GM12878 (cell line): ENCODE results near the gene ITGA11. TPM values are rescaled to one million over a fixed set of nuclear protein-coding genes. Genes with fewer than 3 reads are reported as not detected.

ENCODE experiments used
- ATAC-seq: fragments of 200-7000 bp; cut with Tn5 transposase; 3 replicates; pipeline ENCODE4 v1.9.1; 2020; ENCODE audit warnings: mild to moderate bottlenecking, moderate library complexity
- BruUV-seq: library from RNA; stranded (reverse); fragments of 400-500 nt; replicated peaks from 2 replicates; lab custom pipeline; 2021; lab: Mats Ljungman, UMichigan
- CTCF ChIA-PET: fragments of 300-600 bp; sonication (Branson Sonifier 250); formaldehyde crosslinking; extraction: SDS; loops from one replicate; lab custom pipeline; 2021; ENCODE audit warnings: inconsistent platforms; lab: Yijun Ruan, JAX
- POLR2A ChIA-PET: fragments of 350-600 bp; formaldehyde crosslinking; extraction: SDS; loops from one replicate; lab custom pipeline; 2021; ENCODE audit warnings: inconsistent platforms; lab: Charles Lee
- RAD21 ChIA-PET: fragments of 300-600 bp; sonication (Branson Sonifier 250); formaldehyde crosslinking; loops from one replicate; lab custom pipeline; 2023; ENCODE audit warnings: antibody characterized with exemption; ENCODE audit not compliant: unreplicated experiment; lab: Charles Lee
- SMC1A ChIA-PET: fragments of 300-600 bp; sonication (Branson Sonifier 250); formaldehyde crosslinking; loops from one replicate; lab custom pipeline; 2023; ENCODE audit not compliant: unreplicated experiment, uncharacterized antibody; lab: Charles Lee
- DNase-seq: peaks from one replicate; pipeline ENCODE4 v3.0.0-alpha.2; 2011; ENCODE audit warnings: low read depth, low spot score
- FAIRE-seq: peaks from 3 replicates; lab custom pipeline; 2011; peaks lifted over from hg19 to GRCh38; lab: Jason Lieb, UNC
- H2AFZ ChIP-seq: 2 replicates; pipeline ENCODE4 v1.6.0; 2011; ENCODE audit warnings: low read depth, low read length, control low read depth; ENCODE audit not compliant: control insufficient read depth
- H3K27ac ChIP-seq: 2 replicates; pipeline ENCODE4 v1.5.1; 2011; ENCODE audit warnings: control low read depth; ENCODE audit not compliant: control insufficient read depth, insufficient read depth
- H3K27me3 ChIP-seq, 2 experiments: replicated peaks in 1 of 2; 2 replicates each; pipeline versions ENCODE4 v1.6.0 to v1.6.1; 2011; ENCODE audit warnings: low read length in 1 of 2; ENCODE audit not compliant: control insufficient read depth in 2 of 2, insufficient read depth in 2 of 2
- H3K36me3 ChIP-seq, 2 experiments: 2 replicates each; pipeline ENCODE4 v1.5.1; 2011; ENCODE audit warnings: low read length in 1 of 2; ENCODE audit not compliant: control insufficient read depth in 2 of 2, insufficient read depth in 2 of 2
- H3K4me1 ChIP-seq: 2 replicates; pipeline ENCODE4 v1.6.1; 2011; ENCODE audit warnings: mild to moderate bottlenecking, low read length, moderate library complexity, mixed read lengths; ENCODE audit not compliant: control insufficient read depth, insufficient read depth
- H3K4me2 ChIP-seq: 2 replicates; pipeline ENCODE4 v1.6.0; 2011; ENCODE audit warnings: control low read depth; ENCODE audit not compliant: control insufficient read depth, insufficient read depth
- H3K4me3 ChIP-seq: fragments of 200-600 bp; sonication (generic); 2 replicates; pipeline ENCODE4 v1.5.1; 2016
- H3K79me2 ChIP-seq: 2 replicates; pipeline ENCODE4 v1.6.0; 2011; ENCODE audit warnings: low read length; ENCODE audit not compliant: control insufficient read depth, insufficient read depth
- H3K9ac ChIP-seq: 2 replicates; pipeline ENCODE4 v1.8.0; 2011; ENCODE audit warnings: low read length, control low read depth, mixed read lengths; ENCODE audit not compliant: control insufficient read depth, insufficient read depth
- H3K9me3 ChIP-seq: replicated peaks from 3 replicates; pipeline ENCODE4 v1.5.1; 2011; ENCODE audit warnings: mild to moderate bottlenecking, low read length; ENCODE audit not compliant: control insufficient read depth, insufficient read depth
- H4K20me1 ChIP-seq: 2 replicates; pipeline ENCODE4 v1.6.0; 2011; ENCODE audit not compliant: control insufficient read depth, insufficient read depth
- CREB1 ChIP-seq: IDR thresholded peaks from 2 replicates; pipeline ENCODE4 v1.6.1; 2012; ENCODE audit warnings: low read depth, mild to moderate bottlenecking, inconsistent platforms
- DPF2 ChIP-seq: fragments of 450-650 bp; IDR thresholded peaks from 2 replicates; pipeline ENCODE4 v1.6.1; 2017; ENCODE audit warnings: mild to moderate bottlenecking
- EZH2 ChIP-seq: IDR thresholded peaks from 2 replicates; pipeline ENCODE4 v1.6.1; 2012; ENCODE audit warnings: low read depth, mild to moderate bottlenecking, control low read depth, inconsistent platforms, low read length, borderline replicate concordance; ENCODE audit not compliant: control insufficient read depth
- JUNB ChIP-seq: IDR thresholded peaks from 2 replicates; pipeline ENCODE4 v1.6.1; 2016; ENCODE audit warnings: antibody characterized with exemption, mild to moderate bottlenecking
- MYC ChIP-seq: IDR thresholded peaks from 2 replicates; pipeline ENCODE4 v1.6.1; 2011; ENCODE audit warnings: mild to moderate bottlenecking, low read length, moderate library complexity, inconsistent platforms; ENCODE audit not compliant: insufficient read depth, insufficient replicate concordance, insufficient read length, severe bottlenecking
- NBN ChIP-seq: fragments of 450-650 bp; IDR thresholded peaks from 2 replicates; pipeline ENCODE4 v1.6.1; 2016
- PML ChIP-seq: IDR thresholded peaks from 2 replicates; pipeline ENCODE4 v1.6.1; 2012; ENCODE audit warnings: low read length, inconsistent platforms
- POLR2A ChIP-seq: IDR thresholded peaks from 2 replicates; pipeline ENCODE4 v1.6.1; 2011; ENCODE audit warnings: low read depth, mild to moderate bottlenecking, low read length
- RBBP5 ChIP-seq: fragments of 200-600 bp; sonication (generic); conservative IDR thresholded peaks from 2 replicates; pipeline ENCODE4 v1.6.1; 2016
- WGBS: methylation state at CpG from one replicate; pipeline ENCODE4 v1.1.6; 2016; ENCODE audit warnings: low lambda C conversion rate; ENCODE audit not compliant: insufficient replicate concordance, insufficient coverage; ENCODE audit errors: missing lambda C conversion rate; 5-methylcytosine and 5-hydroxymethylcytosine counted together
- in situ Hi-C: fragments of 300-500 bp; cut with MboI; formaldehyde crosslinking; loops from 9 replicates; pipeline ENCODE4 v1.14.3; 2018; ENCODE audit warnings: mixed read lengths
- intact Hi-C: fragments of 100-400 bp; cut with micrococcal nuclease; formaldehyde crosslinking; loops from one replicate; pipeline ENCODE4 v1.14.2; 2022; ENCODE audit not compliant: unreplicated experiment
- polyA plus RNA-seq, 11 experiments: library from polyadenylated mRNA; depleted of rRNA in 4 of 11; unstranded in 6 of 11; stranded (reverse) in 5 of 11; fragments of >200 nt; fragmentation: Nextera tagmentation in 4 of 11; fragmentation: Illumina TruSeq in 1 of 11; extraction: Ambion mirVana in 4 of 11; extraction: Trizol in 1 of 11; gene quantifications; 1 replicate in 1 of 11; 2 replicates in 10 of 11; pipeline versions ENCODE4 v1.2.1 to v1.2.3, GENCODE V29; 2011 to 2016; ENCODE audit warnings: inconsistent platforms in 2 of 11, missing spikeins in 2 of 11, low read depth in 1 of 11
- total RNA-seq, 4 experiments: library from RNA; depleted of rRNA in 3 of 4; stranded (reverse); fragments of >200 nt in 3 of 4; fragmentation: Illumina TruSeq in 1 of 4; extraction: Trizol in 1 of 4; gene quantifications; 2 replicates each; pipeline versions ENCODE4 v1.2.1 to v1.2.3, GENCODE V29; 2013 to 2021
- TF ChIP-seq, protein P1 (sequence below): fragments of 450-650 bp; IDR thresholded peaks from 2 replicates; pipeline ENCODE4 v1.6.1; 2017; ENCODE audit warnings: mild to moderate bottlenecking, low read depth, inconsistent platforms; ENCODE audit not compliant: poor library complexity, severe bottlenecking
- TF ChIP-seq, protein P2 (sequence below): fragments of 450-650 bp; IDR thresholded peaks from 2 replicates; pipeline ENCODE4 v1.6.1; 2017; ENCODE audit warnings: antibody characterized with exemption, mild to moderate bottlenecking, moderate library complexity

ITGA11 gene
- total and polyA plus RNA-seq, 10 of the 15 experiments (the other 5 are each of a cell fraction or from before 2014, with no cell fraction given) = under 0.01 to 0.36 (median 0.13) TPM; not detected in 1

DNA sequence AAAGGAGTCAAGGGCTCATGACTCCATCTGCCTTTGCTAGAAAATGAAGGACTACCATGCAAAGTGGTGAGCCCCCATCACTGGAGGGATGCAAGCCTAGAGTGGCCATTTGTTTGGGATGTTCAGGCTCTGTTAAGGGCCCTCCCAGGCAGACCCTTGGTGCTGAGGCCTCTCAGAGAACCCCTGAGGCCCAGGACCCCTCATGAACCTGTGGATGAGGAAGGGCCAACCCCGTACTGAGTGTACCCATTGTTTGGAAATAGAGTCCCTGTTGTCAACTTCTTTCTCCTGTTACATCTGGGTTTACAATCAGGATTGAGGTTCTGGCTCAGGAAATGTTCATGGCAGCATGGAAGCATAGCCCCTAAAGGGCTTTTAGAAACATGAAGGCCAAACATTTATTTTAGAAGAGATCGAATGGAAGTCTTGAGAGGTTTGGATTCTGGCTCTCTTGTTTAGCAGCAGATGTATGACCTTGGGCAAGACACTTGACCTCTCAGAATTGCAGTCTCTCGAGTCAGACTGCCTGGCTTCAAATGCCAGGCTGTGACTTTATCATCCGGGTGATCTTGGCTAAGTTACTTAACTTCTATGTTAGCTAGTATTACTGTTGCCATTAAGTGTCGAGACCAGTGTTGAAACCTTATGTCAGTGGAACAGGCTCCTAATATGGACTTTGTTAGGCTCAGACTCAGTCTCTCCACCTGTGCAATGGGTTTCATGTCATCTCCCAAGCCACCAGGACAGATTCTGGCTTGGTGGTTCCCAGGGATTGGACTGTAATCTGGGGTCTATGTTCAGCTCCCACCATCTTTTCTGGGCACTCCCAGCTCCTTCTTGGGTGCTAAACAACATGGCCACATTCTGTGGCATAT is 12.4 kb downstream of the ITGA11 start:
- no peaks in the 10 kb centered on the region for H3K36me3 ChIP-seq
- H3K9ac ChIP-seq = no peak overlapping the region
- no peak overlapping the region for H3K27ac ChIP-seq
- 2% methylated on average over 5 of the region's 5 CpGs for WGBS
- H3K4me2 ChIP-seq = no peak overlapping the region
- no peaks in the 10 kb centered on the region for H3K79me2 ChIP-seq
- ChIA-PET POLR2A (no interaction called here), CTCF (no interaction called here), SMC1A (no interaction called here), RAD21 (no interaction called here)
- in situ Hi-C loops (no loop called here), intact Hi-C loops (no loop called here)
- no peak for DNase-seq
- no peaks in the 10 kb centered on the region for H4K20me1 ChIP-seq
- H3K27me3 ChIP-seq = no peaks in the 10 kb centered on the region; a peak in 1 of 4 replicates
- ATAC-seq = no peak
- no peak for TF ChIP-seq EZH2
- TF ChIP-seq JUNB = no peak
- no peak for TF ChIP-seq NBN
- no peak for TF ChIP-seq MYC
- TF ChIP-seq, protein P1, sequence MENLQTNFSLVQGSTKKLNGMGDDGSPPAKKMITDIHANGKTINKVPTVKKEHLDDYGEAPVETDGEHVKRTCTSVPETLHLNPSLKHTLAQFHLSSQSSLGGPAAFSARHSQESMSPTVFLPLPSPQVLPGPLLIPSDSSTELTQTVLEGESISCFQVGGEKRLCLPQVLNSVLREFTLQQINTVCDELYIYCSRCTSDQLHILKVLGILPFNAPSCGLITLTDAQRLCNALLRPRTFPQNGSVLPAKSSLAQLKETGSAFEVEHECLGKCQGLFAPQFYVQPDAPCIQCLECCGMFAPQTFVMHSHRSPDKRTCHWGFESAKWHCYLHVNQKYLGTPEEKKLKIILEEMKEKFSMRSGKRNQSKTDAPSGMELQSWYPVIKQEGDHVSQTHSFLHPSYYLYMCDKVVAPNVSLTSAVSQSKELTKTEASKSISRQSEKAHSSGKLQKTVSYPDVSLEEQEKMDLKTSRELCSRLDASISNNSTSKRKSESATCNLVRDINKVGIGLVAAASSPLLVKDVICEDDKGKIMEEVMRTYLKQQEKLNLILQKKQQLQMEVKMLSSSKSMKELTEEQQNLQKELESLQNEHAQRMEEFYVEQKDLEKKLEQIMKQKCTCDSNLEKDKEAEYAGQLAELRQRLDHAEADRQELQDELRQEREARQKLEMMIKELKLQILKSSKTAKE = no peak
- TF ChIP-seq, protein P2, sequence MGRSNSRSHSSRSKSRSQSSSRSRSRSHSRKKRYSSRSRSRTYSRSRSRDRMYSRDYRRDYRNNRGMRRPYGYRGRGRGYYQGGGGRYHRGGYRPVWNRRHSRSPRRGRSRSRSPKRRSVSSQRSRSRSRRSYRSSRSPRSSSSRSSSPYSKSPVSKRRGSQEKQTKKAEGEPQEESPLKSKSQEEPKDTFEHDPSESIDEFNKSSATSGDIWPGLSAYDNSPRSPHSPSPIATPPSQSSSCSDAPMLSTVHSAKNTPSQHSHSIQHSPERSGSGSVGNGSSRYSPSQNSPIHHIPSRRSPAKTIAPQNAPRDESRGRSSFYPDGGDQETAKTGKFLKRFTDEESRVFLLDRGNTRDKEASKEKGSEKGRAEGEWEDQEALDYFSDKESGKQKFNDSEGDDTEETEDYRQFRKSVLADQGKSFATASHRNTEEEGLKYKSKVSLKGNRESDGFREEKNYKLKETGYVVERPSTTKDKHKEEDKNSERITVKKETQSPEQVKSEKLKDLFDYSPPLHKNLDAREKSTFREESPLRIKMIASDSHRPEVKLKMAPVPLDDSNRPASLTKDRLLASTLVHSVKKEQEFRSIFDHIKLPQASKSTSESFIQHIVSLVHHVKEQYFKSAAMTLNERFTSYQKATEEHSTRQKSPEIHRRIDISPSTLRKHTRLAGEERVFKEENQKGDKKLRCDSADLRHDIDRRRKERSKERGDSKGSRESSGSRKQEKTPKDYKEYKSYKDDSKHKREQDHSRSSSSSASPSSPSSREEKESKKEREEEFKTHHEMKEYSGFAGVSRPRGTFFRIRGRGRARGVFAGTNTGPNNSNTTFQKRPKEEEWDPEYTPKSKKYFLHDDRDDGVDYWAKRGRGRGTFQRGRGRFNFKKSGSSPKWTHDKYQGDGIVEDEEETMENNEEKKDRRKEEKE = no peak
- TF ChIP-seq DPF2 = no peak
- TF ChIP-seq CREB1 = no peak
- no peak for TF ChIP-seq RBBP5
- TF ChIP-seq POLR2A = no peak
- TF ChIP-seq PML = no peak
- no peak overlapping the region for H2AFZ ChIP-seq
- no peak for FAIRE-seq
- H3K9me3 ChIP-seq = no peaks in the 10 kb centered on the region
- no peaks in the 10 kb centered on the region for H3K4me1 ChIP-seq
- no TSS peak for BruUV-seq
- H3K4me3 ChIP-seq = no peak overlapping the region
